IMR-90 (cell line): Measurements from ENCODE around the gene TNKS2. TPM values are rescaled to one million over a fixed set of nuclear protein-coding genes. Genes with fewer than 3 reads are reported as not detected.

Experiments used
- ATAC-seq: fragments of 200-7000 bp; cut with Tn5 transposase; 2 replicates; pipeline ENCODE4 v1.9.1; 2020; ENCODE audit warnings: low read depth, mild to moderate bottlenecking, moderate library complexity
- BruUV-seq: library from RNA; stranded (reverse); fragments of 400-500 nt; replicated peaks from 2 replicates; lab custom pipeline; 2021; lab: Mats Ljungman, UMichigan
- CTCF ChIA-PET: fragments of 300-600 bp; formaldehyde crosslinking; extraction: SDS; loops from one replicate; lab custom pipeline; 2021; ENCODE audit warnings: antibody characterized with exemption; lab: Yijun Ruan, JAX
- POLR2A ChIA-PET: fragments of 300-600 bp; sonication (Branson Sonifier 250); formaldehyde crosslinking; loops from one replicate; lab custom pipeline; 2022; ENCODE audit warnings: antibody characterized with exemption; ENCODE audit not compliant: unreplicated experiment; lab: Charles Lee
- DNase-seq: peaks from one replicate; pipeline ENCODE4 v3.0.0; 2013
- H2AFZ ChIP-seq: replicated peaks from 2 replicates; pipeline ENCODE3; 2013; ENCODE audit warnings: low read length, mild to moderate bottlenecking; ENCODE audit not compliant: poor library complexity
- H2AK5ac ChIP-seq: 2 replicates; pipeline ENCODE4 v1.6.1; 2013; ENCODE audit warnings: low read depth, low read length, inconsistent platforms
- H2AK9ac ChIP-seq: replicated peaks from 2 replicates; pipeline ENCODE3; 2013; ENCODE audit warnings: mild to moderate bottlenecking, low read depth, low read length, moderate library complexity; ENCODE audit not compliant: poor library complexity
- H2BK120ac ChIP-seq: 2 replicates; pipeline ENCODE4 v1.6.1; 2013; ENCODE audit warnings: low read depth, low read length, inconsistent platforms
- H2BK15ac ChIP-seq: 3 replicates; pipeline ENCODE4 v1.6.1; 2013; ENCODE audit warnings: low read depth, low read length, inconsistent platforms
- H2BK20ac ChIP-seq: 2 replicates; pipeline ENCODE4 v1.6.1; 2013; ENCODE audit warnings: low read depth, mild to moderate bottlenecking, inconsistent platforms, low read length, moderate library complexity
- H2BK5ac ChIP-seq: 2 replicates; pipeline ENCODE4 v1.6.1; 2013; ENCODE audit warnings: mild to moderate bottlenecking, low read depth, low read length, inconsistent platforms; ENCODE audit not compliant: poor library complexity, severe bottlenecking
- H3K14ac ChIP-seq: replicated peaks from 2 replicates; pipeline ENCODE4 v1.6.1; 2013; ENCODE audit warnings: low read depth, low read length, inconsistent platforms
- H3K18ac ChIP-seq: 2 replicates; pipeline ENCODE4 v1.6.1; 2013; ENCODE audit warnings: low read depth, low read length, control low read depth
- H3K23ac ChIP-seq: 2 replicates; pipeline ENCODE4 v1.6.1; 2013; ENCODE audit warnings: low read depth, low read length, inconsistent platforms
- H3K27ac ChIP-seq: 2 replicates; pipeline ENCODE4 v1.5.1; 2013; ENCODE audit warnings: mild to moderate bottlenecking, control low read depth, low read length; ENCODE audit not compliant: insufficient read depth
- H3K27me3 ChIP-seq: 2 replicates; pipeline ENCODE4 v1.6.1; 2013; ENCODE audit warnings: low read length; ENCODE audit not compliant: control insufficient read depth, insufficient read depth
- H3K36me3 ChIP-seq: 2 replicates; pipeline ENCODE4 v1.6.1; 2013; ENCODE audit warnings: low read length, mixed read lengths; ENCODE audit not compliant: control insufficient read depth, insufficient read depth
- H3K4ac ChIP-seq: 2 replicates; pipeline ENCODE4 v1.6.1; 2013; ENCODE audit warnings: low read depth, low read length, inconsistent platforms
- H3K4me1 ChIP-seq: 2 replicates; pipeline ENCODE4 v1.6.1; 2013; ENCODE audit warnings: low read length, mixed read lengths; ENCODE audit not compliant: control insufficient read depth, insufficient read depth
- H3K4me2 ChIP-seq: 2 replicates; pipeline ENCODE4 v1.6.1; 2013; ENCODE audit warnings: low read depth, mild to moderate bottlenecking, control low read depth, low read length, moderate library complexity
- H3K4me3 ChIP-seq: 2 replicates; pipeline ENCODE4 v1.5.1; 2013; ENCODE audit warnings: low read depth, mild to moderate bottlenecking, control low read depth, low read length, moderate library complexity; ENCODE audit not compliant: insufficient read depth
- H3K56ac ChIP-seq: 2 replicates; pipeline ENCODE4 v1.6.1; 2013; ENCODE audit warnings: low read length, inconsistent platforms; ENCODE audit not compliant: insufficient read depth; ENCODE audit errors: extremely low read depth
- H3K79me1 ChIP-seq, 2 experiments: 2 replicates each; pipeline ENCODE4 v1.6.1; 2013; ENCODE audit warnings: low read length in 2 of 2, inconsistent platforms in 1 of 2, low read depth in 1 of 2
- H3K9ac ChIP-seq: 2 replicates; pipeline ENCODE4 v1.6.1; 2013; ENCODE audit warnings: low read depth, low read length, control low read depth
- H3K9me1 ChIP-seq: 2 replicates; pipeline ENCODE4 v1.6.1; 2013; ENCODE audit warnings: low read length, inconsistent platforms; ENCODE audit not compliant: insufficient read depth
- H3K9me3 ChIP-seq: 2 replicates; pipeline ENCODE4 v1.6.1; 2013; ENCODE audit warnings: low read length; ENCODE audit not compliant: control insufficient read depth, insufficient read depth
- H4K20me1 ChIP-seq: 2 replicates; pipeline ENCODE4 v1.6.1; 2013; ENCODE audit warnings: low read length, inconsistent platforms; ENCODE audit not compliant: insufficient read depth
- H4K5ac ChIP-seq: 2 replicates; pipeline ENCODE4 v1.6.1; 2013; ENCODE audit warnings: mild to moderate bottlenecking, low read depth, low read length, control low read depth
- H4K8ac ChIP-seq, 2 experiments: 2 replicates each; pipeline ENCODE4 v1.6.1; 2013; ENCODE audit warnings: low read depth in 2 of 2, low read length in 2 of 2, control low read depth in 1 of 2, inconsistent platforms in 1 of 2
- H4K91ac ChIP-seq: 2 replicates; pipeline ENCODE4 v1.6.1; 2013; ENCODE audit warnings: low read depth, low read length, inconsistent platforms; ENCODE audit not compliant: insufficient read depth
- CEBPB ChIP-seq: IDR thresholded peaks from 2 replicates; pipeline ENCODE4 v1.6.1; 2012; ENCODE audit warnings: low read depth, low read length, improper control_type of control experiment
- MAZ ChIP-seq: IDR thresholded peaks from 2 replicates; pipeline ENCODE4 v1.6.1; 2012; ENCODE audit warnings: low read depth, mild to moderate bottlenecking, low read length, improper control_type of control experiment, moderate library complexity, borderline replicate concordance
- WGBS, 2 experiments: methylation state at CpG; one replicate each; pipeline versions ENCODE4 v1.1.5 to v1.1.7; 2013; ENCODE audit warnings: missing lambda C conversion rate in 2 of 2; ENCODE audit not compliant: insufficient read length in 1 of 2; ENCODE audit errors: extremely low coverage in 2 of 2; 5-methylcytosine and 5-hydroxymethylcytosine counted together
- dilution Hi-C: fragments of 300-500 bp; cut with HindIII; formaldehyde crosslinking; loops from one replicate; pipeline ENCODE4 v1.14.3; 2018; ENCODE audit warnings: low sequenced_read_pairs; ENCODE audit not compliant: unreplicated experiment
- in situ Hi-C: fragments of 300-500 bp; cut with MboI; formaldehyde crosslinking; loops from 3 replicates; pipeline ENCODE4 v1.14.3; 2019; ENCODE audit warnings: low sequenced_read_pairs, inconsistent platforms, mixed read lengths
- intact Hi-C: fragments of 100-400 bp; cut with micrococcal nuclease; formaldehyde crosslinking; loops from 2 replicates; pipeline ENCODE4 v1.10.0; 2022
- polyA plus RNA-seq, 3 experiments: library from polyadenylated mRNA; depleted of rRNA; stranded (reverse); fragments of >200 nt; gene quantifications; 2 replicates each; pipeline ENCODE4 v1.2.3, GENCODE V29; 2012; ENCODE audit warnings: low replicate concordance in 1 of 3
- total RNA-seq: library from RNA; depleted of rRNA; stranded (reverse); fragments of >200 nt; gene quantifications from 2 replicates; pipeline ENCODE4 v1.2.3, GENCODE V29; 2012

TNKS2 gene
- total and polyA plus RNA-seq, 2 of the 4 experiments (the other 2 are of a cell fraction): 17.0 to 41.4 TPM

DNA sequence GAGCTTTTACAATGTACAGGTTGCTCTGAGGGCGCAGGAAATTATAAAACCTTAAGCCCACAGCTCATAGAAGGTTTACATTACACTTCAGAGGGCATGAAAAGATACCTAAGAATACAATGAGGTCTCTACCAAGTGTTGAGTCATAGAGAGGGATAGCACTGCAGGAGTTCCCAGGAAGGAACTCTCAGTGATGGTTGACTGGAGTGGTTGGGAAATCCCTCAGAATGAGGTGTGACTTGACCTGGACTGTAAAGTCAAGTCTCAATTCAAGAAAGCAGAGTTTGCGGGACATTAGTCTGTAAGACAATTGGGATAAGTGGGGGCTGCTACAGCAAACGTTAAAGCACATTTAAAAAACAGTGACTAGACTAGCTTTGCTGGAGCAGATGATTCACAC lies 21.9 kb downstream of the TNKS2 start:
- WGBS, 2 experiments: no CpG with 5 or more reads among the region's 3 CpGs
- Histone ChIP-seq H3K23ac (no peak overlapping the region), H2BK120ac (no peak overlapping the region), H3K4ac (no peak overlapping the region), H4K5ac (no peak overlapping the region), H2BK15ac (no peak overlapping the region), H2BK20ac (no peak overlapping the region), H3K4me1 (no peaks in the 10 kb centered on the region), H3K4me3 (no peak overlapping the region), H3K79me1 (peaks cover 9 to 20% of the 10 kb centered on the region in 2 experiments), H4K20me1 (no peaks in the 10 kb centered on the region; the same call in 1 of the 2 replicates), H4K91ac (no peak overlapping the region), H3K9ac (no peak overlapping the region), H2AK5ac (no peak overlapping the region), H3K9me3 (no peaks in the 10 kb centered on the region), H3K27me3 (no peaks in the 10 kb centered on the region), H3K36me3 (peaks cover 41% of the 10 kb centered on the region), H4K8ac (no peak overlapping the region), H2BK5ac (no peak overlapping the region), H3K27ac (no peak overlapping the region), H3K9me1 (no peaks in the 10 kb centered on the region), H2AK9ac (no peak overlapping the region), H3K18ac (no peak overlapping the region), H3K56ac (no peak overlapping the region), H3K14ac (no peak overlapping the region), H2AFZ (no peak overlapping the region), H3K4me2 (no peak overlapping the region)
- DNase-seq (peak; percentile 54), ATAC-seq (no peak)
- TF ChIP-seq CEBPB (peak; percentile 56), MAZ (no peak)
- ChIA-PET POLR2A (no interaction called here), CTCF (no interaction called here)
- no TSS peak for BruUV-seq
- in situ Hi-C loops: no loop called here
- intact Hi-C loops: loop anchor here (10.0 kb wide), 1 partner anchor 525 kb away; no protein-coding TSS in a partner anchor
- dilution Hi-C loops: no loop called here
